Measurements from ENCODE around the gene IRX2.

Gene IRX2

GRCh38 chr5:2718115-2718514 lies 33.4 kb downstream of the IRX2 start:
- DNase-seq (ENCODE audit: low read depth in 2 of 2), result no peak

DNA sequence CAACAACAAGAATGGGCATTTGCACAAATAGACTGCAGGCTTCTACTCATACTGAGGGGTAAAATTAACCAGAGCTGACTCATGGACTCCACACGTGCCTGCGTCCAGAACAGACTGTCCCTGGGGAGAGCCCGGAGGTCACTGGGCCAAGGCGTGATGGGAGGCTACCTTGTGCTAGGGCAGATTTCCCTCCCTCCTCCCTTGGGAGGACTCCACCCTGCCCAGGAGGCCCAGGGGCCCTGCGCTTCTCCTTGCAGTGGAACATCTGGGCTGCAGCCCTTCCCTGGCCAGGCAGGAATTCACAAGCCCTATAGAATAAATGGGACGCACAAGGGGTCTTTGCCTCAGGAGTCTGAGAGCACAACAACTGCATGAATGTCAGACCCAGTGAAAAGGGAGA lies 35.6 kb downstream of the IRX2 start:
- no peak for DNase-seq (ENCODE audit: low read depth in 2 of 2)

- DNase-seq (ENCODE audit: low read depth in 2 of 2), result no peak
These were observed 36.7 kb downstream of the IRX2 start for GRCh38 chr5:2714805-2715204.

DNA sequence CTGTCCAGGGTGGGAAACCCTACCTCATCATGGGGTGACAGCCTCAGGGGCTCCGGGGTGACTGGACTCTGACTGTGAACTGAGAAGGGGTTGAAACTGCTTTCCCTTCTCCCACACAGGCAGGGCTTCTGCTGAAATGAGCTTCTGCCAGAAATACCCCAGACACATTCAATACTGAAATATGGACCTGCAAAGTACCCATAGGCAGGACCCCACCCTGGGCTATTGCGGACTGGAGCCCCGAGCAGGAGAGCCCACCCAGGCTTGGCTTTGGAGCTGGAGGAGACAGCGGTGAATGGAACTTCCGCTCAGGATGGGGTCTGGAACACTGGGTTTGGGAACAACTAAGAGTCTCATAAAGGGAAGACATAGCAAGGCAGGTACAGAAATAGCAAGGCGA lies 37.5 kb downstream of the IRX2 start:
- DNase-seq (ENCODE audit: low read depth in 2 of 2), result no peak

- no peak for DNase-seq (ENCODE audit: low read depth in 2 of 2)
These were observed 39.7 kb downstream of the IRX2 start for GRCh38 chr5:2711446-2712425.

- no peak for DNase-seq (ENCODE audit: low read depth in 2 of 2)
These were observed 40.6 kb downstream of the IRX2 start for GRCh38 chr5:2710910-2711309.

GRCh38 chr5:2709976-2710689 lies 41.3 kb downstream of the IRX2 start:
- DNase-seq (ENCODE audit: low read depth in 2 of 2), result no peak

- no peak for DNase-seq (ENCODE audit: low read depth in 2 of 2)
These were observed 42.7 kb downstream of the IRX2 start for GRCh38 chr5:2708751-2709150.

DNA sequence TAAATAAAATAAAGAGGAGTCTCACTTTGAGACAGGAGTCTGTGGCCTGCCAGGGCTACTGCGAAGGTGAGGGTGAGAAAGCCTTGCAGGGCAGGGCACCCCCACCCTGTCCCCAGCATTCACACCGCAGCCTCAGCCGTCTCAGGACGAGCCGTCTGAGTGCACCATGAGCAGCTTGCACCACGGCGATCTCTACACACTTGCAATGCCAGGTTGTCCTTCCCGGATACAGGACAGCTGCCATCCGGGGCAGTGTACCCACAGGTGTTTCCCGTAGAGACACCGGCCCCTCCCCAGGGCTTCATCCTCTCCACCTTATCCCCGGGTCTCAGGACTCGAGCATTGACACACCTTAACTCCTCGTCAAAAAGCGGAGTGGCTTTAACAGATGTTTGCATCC lies 43.3 kb downstream of the IRX2 start:
- no peak for DNase-seq (ENCODE audit: low read depth in 2 of 2)

- no peak for DNase-seq (ENCODE audit: low read depth in 2 of 2)
These were observed 45.6 kb downstream of the IRX2 start for GRCh38 chr5:2705861-2706260.

- no peak for DNase-seq (ENCODE audit: low read depth in 2 of 2)
These were observed 46.5 kb downstream of the IRX2 start for GRCh38 chr5:2704806-2705645.

GRCh38 chr5:2704111-2704510 lies 47.4 kb downstream of the IRX2 start:
- no peak for DNase-seq (ENCODE audit: low read depth in 2 of 2)

DNA sequence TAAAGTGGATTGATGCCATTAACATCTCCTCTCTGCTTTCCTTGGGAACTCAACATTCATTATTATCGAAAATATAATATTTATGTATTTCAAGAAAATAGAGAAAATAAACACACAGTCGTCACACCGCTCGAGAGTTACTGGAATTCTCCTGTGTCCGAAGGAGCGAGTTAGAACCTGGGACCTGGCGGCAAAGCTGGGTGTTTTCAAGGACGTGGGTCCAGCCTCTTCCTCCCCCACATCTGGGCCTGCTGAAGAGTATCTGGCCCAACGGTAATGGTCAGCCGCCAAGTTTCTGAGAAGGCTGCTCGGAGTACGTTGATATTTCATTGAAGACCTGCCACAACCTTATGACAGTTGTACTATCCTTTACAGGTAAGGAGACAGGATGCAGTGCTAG lies 47.9 kb downstream of the IRX2 start:
- DNase-seq (ENCODE audit: low read depth in 2 of 2), result no peak

- no peak for DNase-seq (ENCODE audit: low read depth in 2 of 2)
These were observed 48.4 kb downstream of the IRX2 start for GRCh38 chr5:2703041-2703440.

- DNase-seq (ENCODE audit: low read depth in 2 of 2), result no peak
These were observed 49.2 kb downstream of the IRX2 start for GRCh38 chr5:2702096-2702879.

GRCh38 chr5:2701592-2701991 lies 49.9 kb downstream of the IRX2 start:
- no peak for DNase-seq (ENCODE audit: low read depth in 2 of 2)

DNA sequence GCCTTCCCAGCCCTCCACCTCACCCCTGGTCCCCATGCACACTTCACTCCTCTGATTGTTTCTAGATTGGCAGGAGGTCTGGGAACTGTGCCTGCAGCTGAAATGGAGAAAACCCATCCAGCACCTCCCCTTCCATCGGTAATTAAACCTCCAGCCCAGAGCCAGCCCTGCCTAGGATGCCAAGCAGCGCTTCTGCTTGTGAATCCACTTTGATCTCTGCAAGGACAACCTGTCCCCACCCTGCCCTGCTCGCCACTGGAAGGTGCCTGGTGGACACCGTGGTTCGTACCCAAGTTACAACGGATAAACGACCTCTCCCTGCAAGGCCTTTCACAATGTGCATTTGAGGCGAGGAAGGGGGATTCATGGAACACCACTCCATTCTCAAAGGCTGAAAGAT lies 50.6 kb downstream of the IRX2 start:
- DNase-seq (ENCODE audit: low read depth in 2 of 2), result no peak

DNA sequence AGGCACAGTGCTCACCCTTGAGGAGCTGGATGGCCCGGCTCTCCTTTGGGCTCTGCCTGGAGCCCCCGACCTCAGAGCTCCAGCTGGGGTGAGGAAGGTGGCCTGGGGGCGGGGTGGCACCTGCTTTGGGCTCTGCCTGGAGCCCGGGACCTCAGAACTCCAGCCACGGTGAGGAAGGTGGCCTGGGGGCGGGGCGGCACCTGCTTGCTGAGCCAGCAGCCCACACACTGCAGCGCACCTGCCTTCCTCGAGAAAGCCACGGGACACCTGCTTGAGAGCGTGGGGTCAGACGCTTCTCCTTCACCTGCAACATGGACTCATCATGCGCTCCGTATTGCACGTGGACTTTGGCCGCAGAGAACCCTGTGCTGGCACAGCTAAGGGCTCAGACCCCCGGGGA lies 51.8 kb downstream of the IRX2 start:
- DNase-seq (ENCODE audit: low read depth in 2 of 2), result no peak

DNA sequence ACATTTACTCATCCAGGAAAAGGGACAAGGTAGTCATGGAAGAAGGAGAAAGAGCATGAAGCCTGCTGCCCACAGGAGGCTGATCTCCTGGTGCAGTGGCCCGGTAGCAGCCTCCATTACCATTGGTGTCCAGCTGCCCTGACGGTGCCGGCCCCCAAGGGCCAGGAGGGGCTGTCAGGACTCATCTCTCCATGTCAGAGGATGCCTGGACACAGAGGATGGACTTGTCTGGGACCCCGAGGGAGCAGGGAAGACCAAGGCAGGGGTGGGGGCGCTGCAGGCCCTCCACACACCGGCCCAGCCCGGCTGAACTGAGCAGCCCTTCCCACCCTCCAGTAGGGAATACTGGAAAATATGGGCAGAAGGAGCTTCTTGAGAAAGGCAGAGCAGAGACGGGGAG lies 52.2 kb downstream of the IRX2 start:
- DNase-seq (ENCODE audit: low read depth in 2 of 2), result no peak

DNA sequence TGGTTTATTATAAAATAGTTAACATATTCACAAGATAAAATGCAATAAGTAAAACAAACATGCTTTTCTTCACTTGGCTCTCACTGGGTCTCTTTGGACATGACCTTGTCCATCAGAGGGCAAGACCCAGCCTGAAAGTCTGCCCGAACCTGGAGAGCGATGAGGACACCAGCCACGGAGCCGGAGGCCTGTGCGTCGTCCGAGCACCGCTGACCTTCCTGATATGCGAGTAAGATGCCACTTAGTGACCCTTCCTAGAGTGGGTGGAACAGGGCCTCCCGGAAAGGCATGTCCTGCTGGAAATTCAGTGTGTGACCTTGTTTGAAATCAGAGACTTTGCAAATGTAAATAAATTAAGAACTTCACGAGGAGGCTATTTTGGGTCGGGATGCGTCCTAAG lies 52.9 kb downstream of the IRX2 start:
- no peak for DNase-seq (ENCODE audit: low read depth in 2 of 2)

- no peak for DNase-seq (ENCODE audit: low read depth in 2 of 2)
These were observed 53.9 kb downstream of the IRX2 start for GRCh38 chr5:2697446-2698200.

Data from stimulated activated CD8-positive, alpha-beta memory T cell treated with anti-CD3 and anti-CD28 coated beads, Interleukin-2, amount 100 ng/mL, for 48 hours (primary cell).